GM19351 (cell line): ENCODE measurements around the gene EIF3K.

Source experiments
- ATAC-seq: cut with Tn5 transposase; IDR thresholded peaks from one replicate; pipeline ENCODE4 v1.9.1; 2021; ENCODE audit warnings: mild to moderate bottlenecking, moderate library complexity; ENCODE audit not compliant: unreplicated experiment

Gene EIF3K

GRCh38 chr19:38683393-38684077, 64.5 kb downstream of the EIF3K start:
- ATAC-seq: no peak

- ATAC-seq: no peak
Observed at GRCh38 chr19:38684078-38684861, 65.3 kb downstream of the EIF3K start.

- ATAC-seq: no peak
Observed at GRCh38 chr19:38684862-38685665, 66.1 kb downstream of the EIF3K start.

DNA sequence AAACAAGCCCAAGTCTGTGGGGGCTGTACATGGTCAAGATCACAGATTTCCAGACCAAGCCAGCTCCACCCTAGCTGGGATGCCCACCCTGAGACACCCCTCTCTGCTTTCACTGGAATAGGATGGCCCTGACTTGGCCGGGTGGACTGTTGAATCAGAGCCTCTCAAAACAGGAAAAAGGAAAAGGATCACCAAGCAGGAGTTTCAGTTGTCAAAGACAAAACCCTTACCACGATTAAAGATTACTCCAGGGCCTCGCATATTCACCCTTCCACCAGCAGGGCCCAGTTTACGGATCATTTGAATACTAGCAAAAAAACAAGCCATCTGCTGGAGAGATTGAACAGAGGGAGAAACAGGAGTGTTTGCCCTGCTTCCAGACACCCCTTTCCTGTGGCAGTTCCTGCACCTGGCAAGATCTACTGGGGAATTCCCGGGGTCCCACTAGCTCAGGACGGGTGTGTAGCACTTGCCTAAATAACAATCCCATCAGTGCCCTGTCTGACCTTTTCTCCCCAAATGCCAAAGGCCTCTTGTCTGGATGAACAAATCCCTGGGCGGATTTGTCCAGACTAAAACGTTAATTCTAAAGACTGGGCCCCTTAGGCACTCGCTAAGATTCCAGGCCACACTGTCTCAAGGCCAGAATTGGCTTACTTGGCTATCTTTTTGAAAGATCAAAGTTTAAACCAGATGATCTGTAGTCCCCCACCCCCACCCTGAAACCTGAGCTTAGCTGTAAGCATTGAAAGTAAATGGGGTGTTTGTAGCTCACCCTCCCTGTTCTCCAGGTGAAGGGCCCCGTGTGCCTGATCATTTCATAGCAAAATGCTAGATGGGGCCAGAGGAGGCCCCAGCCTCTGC, 66.9 kb downstream of the EIF3K start:
- ATAC-seq: no peak

DNA sequence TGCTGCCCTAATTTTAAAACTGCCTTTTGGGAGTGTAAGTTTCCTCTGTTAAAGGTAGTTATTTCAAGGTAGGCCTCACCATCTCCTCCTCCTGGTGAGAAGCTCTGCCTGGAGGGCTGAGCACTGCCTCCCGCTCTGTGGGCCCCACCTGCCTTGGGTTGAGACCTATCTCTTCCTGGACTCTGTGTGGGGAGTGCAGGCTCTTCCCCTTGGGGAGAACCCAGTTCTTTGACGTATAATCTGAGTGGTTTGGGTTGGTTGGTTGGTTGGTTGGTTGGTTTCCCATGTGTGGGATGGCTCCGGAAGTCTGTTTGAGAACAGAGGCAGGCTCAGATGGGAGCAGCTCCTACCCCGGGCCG, 67.5 kb downstream of the EIF3K start:
- no peak for ATAC-seq
